HG02588 (cell line): ENCODE measurements around the gene ABCC1.

ENCODE experiments used
- ATAC-seq: cut with Tn5 transposase; IDR thresholded peaks from one replicate; pipeline ENCODE4 v1.9.1; 2021; ENCODE audit warnings: mild to moderate bottlenecking, moderate library complexity; ENCODE audit not compliant: unreplicated experiment

ABCC1 gene

GRCh38 chr16:16073891-16074881 lies 124.8 kb downstream of the ABCC1 start:
- no peak for ATAC-seq

GRCh38 chr16:16075488-16076422 lies 126.3 kb downstream of the ABCC1 start:
- no peak for ATAC-seq

- ATAC-seq: no peak
Observed at GRCh38 chr16:16076423-16076813, 127.0 kb downstream of the ABCC1 start.

GRCh38 chr16:16080465-16081065 lies 131.1 kb downstream of the ABCC1 start:
- ATAC-seq: no peak

- ATAC-seq: no peak
Observed at GRCh38 chr16:16081141-16081540, 131.7 kb downstream of the ABCC1 start.

- no peak for ATAC-seq
Observed at GRCh38 chr16:16082255-16082654, 132.8 kb downstream of the ABCC1 start.

- no peak for ATAC-seq
Observed at GRCh38 chr16:16083421-16084156, 134.2 kb downstream of the ABCC1 start.

GRCh38 chr16:16084874-16085273 lies 135.5 kb downstream of the ABCC1 start:
- no peak for ATAC-seq

GRCh38 chr16:16086653-16087446 lies 137.4 kb downstream of the ABCC1 start:
- ATAC-seq: no peak

GRCh38 chr16:16090238-16090637 lies 140.8 kb downstream of the ABCC1 start:
- no peak for ATAC-seq

- no peak for ATAC-seq
Observed at GRCh38 chr16:16092925-16093627, 143.7 kb downstream of the ABCC1 start.

GRCh38 chr16:16093628-16094332 lies 144.4 kb downstream of the ABCC1 start:
- ATAC-seq: no peak

GRCh38 chr16:16095646-16096045 lies 146.2 kb downstream of the ABCC1 start:
- no peak for ATAC-seq

GRCh38 chr16:16096121-16096857 lies 146.9 kb downstream of the ABCC1 start:
- ATAC-seq: no peak

GRCh38 chr16:16096858-16097213 lies 147.4 kb downstream of the ABCC1 start:
- ATAC-seq: no peak

- ATAC-seq: no peak
Observed at GRCh38 chr16:16099320-16099719, 149.9 kb downstream of the ABCC1 start.

GRCh38 chr16:16100631-16101030 lies 151.2 kb downstream of the ABCC1 start:
- no peak for ATAC-seq

- no peak for ATAC-seq
Observed at GRCh38 chr16:16101585-16101984, 152.2 kb downstream of the ABCC1 start.
